HepG2 (cell line): Measurements from ENCODE around the gene DNAJB5. TPM values are rescaled to one million over a fixed set of nuclear protein-coding genes. Genes with fewer than 3 reads are reported as not detected.

Experiments
- AHDC1 ChIP-seq: sonication (generic); formaldehyde crosslinking; IDR thresholded peaks from 2 replicates; pipeline ENCODE4 v1.5.1; 2020; ENCODE audit warnings: mild to moderate bottlenecking, missing genetic modification reagents, borderline replicate concordance
- ATF1 ChIP-seq: IDR thresholded peaks from 2 replicates; pipeline ENCODE4 v1.6.1; 2016; ENCODE audit warnings: mild to moderate bottlenecking, control low read depth
- BCL6 ChIP-seq: IDR thresholded peaks from 2 replicates; pipeline ENCODE4 v1.6.1; 2016; ENCODE audit warnings: missing genetic modification reagents, missing compliant biosample characterization
- CEBPG ChIP-seq: IDR thresholded peaks from 2 replicates; pipeline ENCODE4 v1.6.1; 2016
- HDAC1 ChIP-seq: sonication (generic); formaldehyde crosslinking; IDR thresholded peaks from 2 replicates; pipeline ENCODE4 v1.5.1; 2020; ENCODE audit warnings: mild to moderate bottlenecking, missing genetic modification reagents
- KIAA2018 ChIP-seq: sonication (generic); formaldehyde crosslinking; IDR thresholded peaks from 2 replicates; pipeline ENCODE4 v1.5.0; 2020; ENCODE audit warnings: mild to moderate bottlenecking, missing genetic modification reagents, borderline replicate concordance
- MLLT10 ChIP-seq: sonication (generic); formaldehyde crosslinking; IDR thresholded peaks from 2 replicates; pipeline ENCODE4 v1.4.0; 2020; ENCODE audit warnings: missing genetic modification reagents
- MYNN ChIP-seq: sonication (generic); formaldehyde crosslinking; IDR thresholded peaks from 2 replicates; pipeline ENCODE4 v1.4.0; 2020; ENCODE audit warnings: mild to moderate bottlenecking, low read depth, missing genetic modification reagents
- POLR2A ChIP-seq, 2 experiments: IDR thresholded peaks; 2 replicates each; pipeline ENCODE4 v1.6.1; 2011; ENCODE audit warnings: low read depth in 2 of 2, low read length in 2 of 2, mild to moderate bottlenecking in 1 of 2, moderate library complexity in 1 of 2; ENCODE audit not compliant: insufficient read depth in 1 of 2
- SSRP1 ChIP-seq: IDR thresholded peaks from 2 replicates; pipeline ENCODE4 v1.6.1; 2016; ENCODE audit warnings: control low read depth
- ZBTB37 ChIP-seq: sonication (generic); formaldehyde crosslinking; IDR thresholded peaks from 2 replicates; pipeline ENCODE4 v1.4.0; 2020; ENCODE audit warnings: mild to moderate bottlenecking, missing genetic modification reagents
- ZNF292 ChIP-seq: sonication (generic); formaldehyde crosslinking; IDR thresholded peaks from 2 replicates; pipeline ENCODE4 v1.8.1; 2022; ENCODE audit warnings: mild to moderate bottlenecking, low read depth, missing genetic modification reagents, borderline replicate concordance
- ZNF510 ChIP-seq: sonication (generic); formaldehyde crosslinking; IDR thresholded peaks from 2 replicates; pipeline ENCODE4 v1.4.0; 2020; ENCODE audit warnings: low read depth, mild to moderate bottlenecking, missing genetic modification reagents
- ZNF772 ChIP-seq: sonication (generic); formaldehyde crosslinking; IDR thresholded peaks from 2 replicates; pipeline ENCODE4 v1.5.0; 2020; ENCODE audit warnings: mild to moderate bottlenecking, missing genetic modification reagents
- polyA plus RNA-seq, 8 experiments: library from polyadenylated mRNA; depleted of rRNA in 3 of 8; stranded (reverse) in 7 of 8; unstranded in 1 of 8; fragments of >200 nt; fragmentation: Illumina TruSeq in 4 of 8; extraction: Trizol in 4 of 8; gene quantifications; 2 replicates each; pipeline versions ENCODE4 v1.2.1 to v1.2.3, GENCODE V29; 2011 to 2016; ENCODE audit warnings: low read depth in 4 of 8, missing spikeins in 1 of 8, mixed read lengths in 1 of 8; ENCODE audit not compliant: insufficient read depth in 1 of 8
- total RNA-seq, 5 experiments: library from RNA; depleted of rRNA; stranded (reverse); fragments of >200 nt; fragmentation: Illumina TruSeq; extraction: Trizol; gene quantifications; 2 replicates each; pipeline ENCODE4 v1.2.3, GENCODE V29; 2016; ENCODE audit warnings: low read depth in 1 of 5

Gene DNAJB5
- total and polyA plus RNA-seq, 2 of the 13 experiments (the other 11 are each of a cell fraction or from before 2014, with no cell fraction given) = 0.40 to 0.69 TPM

GRCh38 chr9:34989003-34989945 is at the start of gene DNAJB5 (continued):
- TF ChIP-seq AHDC1 (CRISPR knock-in tag) (no peak), ZNF510 (CRISPR knock-in tag) (no peak), POLR2A (IDR thresholded peaks at IDR 0.05; ENCODE audit: insufficient read depth in 1 of 2, low read depth in 2 of 2, low read length in 2 of 2) (peak in 1 of 2 experiments; percentile 46; a peak in 1 of 4 replicates), MLLT10 (CRISPR knock-in tag) (no peak), ZNF292 (no peak), SSRP1 (CRISPR knock-in tag) (no peak), CEBPG (CRISPR knock-in tag) (no peak), KIAA2018 (CRISPR knock-in tag) (no peak), BCL6 (CRISPR knock-in tag) (no peak), MYNN (CRISPR knock-in tag) (no peak), ZBTB37 (no peak), ZNF772 (CRISPR knock-in tag) (peak; percentile 59), HDAC1 (CRISPR knock-in tag) (peak; percentile 51; the same call in 1 of the 2 replicates), ATF1 (CRISPR knock-in tag) (peak; percentile 74)
